HL-60 (cell line): ENCODE measurements around the gene EDEM1.

Source experiments
- DNase-seq, 2 experiments: peaks; one replicate each; pipeline ENCODE4 v3.0.0-alpha.2; 2010 to 2020; ENCODE audit warnings: low read depth in 1 of 2, low spot score in 1 of 2
- H3K27ac ChIP-seq: fragments of 250-450 bp; sonication (Bioruptor Pico); replicated peaks from 2 replicates; pipeline ENCODE4 v1.5.1; 2020; ENCODE audit warnings: mild to moderate bottlenecking, moderate library complexity
- H3K27me3 ChIP-seq: fragments of 250-450 bp; sonication (Bioruptor Pico); 2 replicates; pipeline ENCODE4 v1.5.1; 2021; ENCODE audit warnings: mild to moderate bottlenecking, moderate library complexity; ENCODE audit not compliant: insufficient read depth, poor library complexity, severe bottlenecking
- H3K4me3 ChIP-seq: replicated peaks from 2 replicates; pipeline ENCODE4 v1.5.1; 2011; ENCODE audit warnings: mild to moderate bottlenecking, control low read depth, low read length; ENCODE audit not compliant: insufficient read depth
- GABPA ChIP-seq: IDR thresholded peaks from 2 replicates; pipeline ENCODE4 v1.6.1; 2012; ENCODE audit warnings: low read depth
- POLR2AphosphoS5 ChIP-seq: IDR thresholded peaks from 2 replicates; pipeline ENCODE4 v1.6.1; 2012; ENCODE audit warnings: low read depth
- SPI1 ChIP-seq: IDR thresholded peaks from 2 replicates; pipeline ENCODE4 v1.6.1; 2012; ENCODE audit warnings: low read depth, mild to moderate bottlenecking, borderline replicate concordance
- TF ChIP-seq, protein P1 (sequence below): IDR thresholded peaks from one replicate; pipeline ENCODE4 v1.5.1; 2011; ENCODE audit warnings: low read length, control low read depth, inconsistent platforms; ENCODE audit not compliant: insufficient read depth
- TF ChIP-seq, protein P2 (sequence below): IDR thresholded peaks from 2 replicates; pipeline ENCODE4 v1.6.1; 2012; ENCODE audit warnings: low read depth; ENCODE audit not compliant: insufficient replicate concordance

The EDEM1 gene

DNA sequence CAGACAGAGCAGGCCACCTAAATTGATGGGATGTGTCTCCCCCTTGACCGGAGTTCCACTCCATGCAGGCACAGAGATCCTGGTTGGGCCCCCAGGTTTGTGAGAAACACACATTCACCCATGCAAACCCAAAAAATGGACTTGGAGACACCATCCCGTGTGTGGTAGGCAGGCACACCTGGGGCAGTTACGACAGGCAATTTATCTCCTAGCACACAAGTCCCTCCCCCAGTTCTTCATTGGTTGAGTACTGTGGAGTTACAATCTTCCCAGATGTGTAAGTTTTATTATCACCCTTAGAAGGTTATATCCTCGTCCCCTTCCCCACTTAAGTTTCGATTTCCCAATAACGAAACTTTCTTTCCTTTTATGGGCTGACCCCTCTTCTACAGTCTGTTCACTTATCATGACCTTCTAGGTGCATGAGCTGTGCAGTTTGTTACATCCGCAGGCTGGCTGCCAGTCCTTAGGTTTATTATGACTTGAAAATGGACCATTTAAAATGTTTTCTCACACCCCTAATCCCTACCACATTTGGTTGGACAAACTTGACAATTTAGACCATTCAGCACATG, 38.1 kb upstream of the EDEM1 start:
- H3K27me3 ChIP-seq, result no peaks in the 10 kb centered on the region

DNA sequence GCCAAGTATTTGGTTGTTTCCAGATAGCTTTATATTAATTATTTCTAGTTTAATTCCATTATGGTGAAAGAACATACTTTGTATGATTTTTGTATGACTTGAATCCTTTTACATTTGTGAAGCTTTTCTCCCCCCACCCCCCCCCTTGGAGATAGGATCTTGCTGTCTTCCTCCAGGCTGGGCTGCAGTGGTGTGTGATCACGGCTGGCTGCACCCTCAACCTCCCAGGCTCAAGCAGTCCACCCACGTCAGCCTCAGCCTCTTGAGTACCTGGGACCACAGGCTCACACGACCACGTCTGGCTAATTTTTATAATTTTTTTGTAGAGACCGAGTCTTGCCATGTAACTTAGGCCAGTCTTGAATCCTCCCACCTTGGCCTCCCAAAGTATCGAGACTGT, 35.9 kb upstream of the EDEM1 start:
- H3K27ac ChIP-seq, result no peak overlapping the region
- no peaks in the 10 kb centered on the region for H3K27me3 ChIP-seq
- TF ChIP-seq POLR2AphosphoS5, result no peak
- TF ChIP-seq GABPA, result no peak
- TF ChIP-seq, protein P1, sequence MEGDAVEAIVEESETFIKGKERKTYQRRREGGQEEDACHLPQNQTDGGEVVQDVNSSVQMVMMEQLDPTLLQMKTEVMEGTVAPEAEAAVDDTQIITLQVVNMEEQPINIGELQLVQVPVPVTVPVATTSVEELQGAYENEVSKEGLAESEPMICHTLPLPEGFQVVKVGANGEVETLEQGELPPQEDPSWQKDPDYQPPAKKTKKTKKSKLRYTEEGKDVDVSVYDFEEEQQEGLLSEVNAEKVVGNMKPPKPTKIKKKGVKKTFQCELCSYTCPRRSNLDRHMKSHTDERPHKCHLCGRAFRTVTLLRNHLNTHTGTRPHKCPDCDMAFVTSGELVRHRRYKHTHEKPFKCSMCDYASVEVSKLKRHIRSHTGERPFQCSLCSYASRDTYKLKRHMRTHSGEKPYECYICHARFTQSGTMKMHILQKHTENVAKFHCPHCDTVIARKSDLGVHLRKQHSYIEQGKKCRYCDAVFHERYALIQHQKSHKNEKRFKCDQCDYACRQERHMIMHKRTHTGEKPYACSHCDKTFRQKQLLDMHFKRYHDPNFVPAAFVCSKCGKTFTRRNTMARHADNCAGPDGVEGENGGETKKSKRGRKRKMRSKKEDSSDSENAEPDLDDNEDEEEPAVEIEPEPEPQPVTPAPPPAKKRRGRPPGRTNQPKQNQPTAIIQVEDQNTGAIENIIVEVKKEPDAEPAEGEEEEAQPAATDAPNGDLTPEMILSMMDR, result no peak
- TF ChIP-seq, protein P2, sequence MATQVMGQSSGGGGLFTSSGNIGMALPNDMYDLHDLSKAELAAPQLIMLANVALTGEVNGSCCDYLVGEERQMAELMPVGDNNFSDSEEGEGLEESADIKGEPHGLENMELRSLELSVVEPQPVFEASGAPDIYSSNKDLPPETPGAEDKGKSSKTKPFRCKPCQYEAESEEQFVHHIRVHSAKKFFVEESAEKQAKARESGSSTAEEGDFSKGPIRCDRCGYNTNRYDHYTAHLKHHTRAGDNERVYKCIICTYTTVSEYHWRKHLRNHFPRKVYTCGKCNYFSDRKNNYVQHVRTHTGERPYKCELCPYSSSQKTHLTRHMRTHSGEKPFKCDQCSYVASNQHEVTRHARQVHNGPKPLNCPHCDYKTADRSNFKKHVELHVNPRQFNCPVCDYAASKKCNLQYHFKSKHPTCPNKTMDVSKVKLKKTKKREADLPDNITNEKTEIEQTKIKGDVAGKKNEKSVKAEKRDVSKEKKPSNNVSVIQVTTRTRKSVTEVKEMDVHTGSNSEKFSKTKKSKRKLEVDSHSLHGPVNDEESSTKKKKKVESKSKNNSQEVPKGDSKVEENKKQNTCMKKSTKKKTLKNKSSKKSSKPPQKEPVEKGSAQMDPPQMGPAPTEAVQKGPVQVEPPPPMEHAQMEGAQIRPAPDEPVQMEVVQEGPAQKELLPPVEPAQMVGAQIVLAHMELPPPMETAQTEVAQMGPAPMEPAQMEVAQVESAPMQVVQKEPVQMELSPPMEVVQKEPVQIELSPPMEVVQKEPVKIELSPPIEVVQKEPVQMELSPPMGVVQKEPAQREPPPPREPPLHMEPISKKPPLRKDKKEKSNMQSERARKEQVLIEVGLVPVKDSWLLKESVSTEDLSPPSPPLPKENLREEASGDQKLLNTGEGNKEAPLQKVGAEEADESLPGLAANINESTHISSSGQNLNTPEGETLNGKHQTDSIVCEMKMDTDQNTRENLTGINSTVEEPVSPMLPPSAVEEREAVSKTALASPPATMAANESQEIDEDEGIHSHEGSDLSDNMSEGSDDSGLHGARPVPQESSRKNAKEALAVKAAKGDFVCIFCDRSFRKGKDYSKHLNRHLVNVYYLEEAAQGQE, result no peak
- TF ChIP-seq SPI1, result no peak
- no peak overlapping the region for H3K4me3 ChIP-seq
- DNase-seq, result no peak

More for the DNA sequence above, 38.1 kb upstream of the EDEM1 start:
- Histone ChIP-seq H3K4me3 (no peak overlapping the region), H3K27ac (no peak overlapping the region)
- no peak for DNase-seq
- TF ChIP-seq SPI1 (no peak), POLR2AphosphoS5 (no peak), GABPA (no peak)
- TF ChIP-seq, protein P2, result no peak
- TF ChIP-seq, protein P1, result no peak

DNA sequence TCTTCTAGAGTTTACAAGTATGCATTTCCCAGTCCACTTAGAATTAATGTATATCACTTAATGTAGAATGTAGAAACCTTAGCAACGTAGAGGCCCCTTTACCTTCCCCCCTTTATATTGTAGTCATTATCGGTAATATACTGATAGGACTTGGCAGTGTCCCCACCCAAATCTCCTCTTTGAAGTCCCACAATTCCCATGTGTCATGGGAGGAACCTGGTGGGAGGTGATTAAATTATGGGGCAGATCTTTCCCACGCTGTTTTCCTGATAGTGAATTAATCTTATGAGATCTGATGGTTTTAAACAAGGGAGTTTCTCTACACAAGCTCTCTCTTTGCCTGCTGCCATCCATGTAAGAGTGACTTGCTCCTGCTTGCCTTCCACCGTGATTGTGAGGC, 34.4 kb upstream of the EDEM1 start:
- Histone ChIP-seq H3K27ac (no peak overlapping the region), H3K4me3 (no peak overlapping the region), H3K27me3 (no peaks in the 10 kb centered on the region)
- no peak for DNase-seq
- no peak for TF ChIP-seq SPI1
- TF ChIP-seq, protein P2, result no peak
- no peak for TF ChIP-seq GABPA
